Measurements from ENCODE around the gene MYO10. TPM values are rescaled to one million over a fixed set of nuclear protein-coding genes. Genes with fewer than 3 reads are reported as not detected.

MYO10 gene
- total RNA-seq, 1 experiment from 2014 or later = 89.8 TPM

DNA sequence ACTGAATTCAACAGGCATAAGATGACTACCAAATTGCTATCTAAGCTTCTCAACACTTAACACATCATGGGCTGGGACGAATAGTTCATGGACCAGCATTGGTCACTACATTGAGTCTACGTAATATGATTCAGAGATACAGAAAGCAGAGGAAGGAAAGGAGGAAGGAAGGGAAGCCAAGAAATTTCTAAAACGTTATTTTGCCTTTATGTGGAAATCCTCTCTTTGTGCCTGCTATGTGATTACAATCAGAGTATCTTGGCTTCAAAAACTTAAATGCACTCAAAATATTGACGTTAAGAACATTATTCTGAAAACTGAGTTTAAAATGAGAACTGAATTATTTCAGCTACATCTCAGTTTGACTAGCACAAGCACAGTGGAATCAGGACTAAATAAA lies 231.1 kb downstream of the MYO10 start (continued):
- TF ChIP-seq ZNF281 (CRISPR knock-in tag; IDR thresholded peaks at IDR 0.05) (no peak), NR3C1 (CRISPR knock-in tag; conservative IDR thresholded peaks at IDR 0.05; ENCODE audit: low read depth) (no peak), PRRX2 (CRISPR knock-in tag; IDR thresholded peaks at IDR 0.05) (no peak), GTF2I (CRISPR knock-in tag; conservative IDR thresholded peaks at IDR 0.05) (no peak), ZNF317 (CRISPR knock-in tag; IDR thresholded peaks at IDR 0.05; ENCODE audit: borderline replicate concordance, low read depth) (no peak), ELF4 (CRISPR knock-in tag; IDR thresholded peaks at IDR 0.05; ENCODE audit: low read depth) (no peak)
- TF ChIP-seq, protein P1, sequence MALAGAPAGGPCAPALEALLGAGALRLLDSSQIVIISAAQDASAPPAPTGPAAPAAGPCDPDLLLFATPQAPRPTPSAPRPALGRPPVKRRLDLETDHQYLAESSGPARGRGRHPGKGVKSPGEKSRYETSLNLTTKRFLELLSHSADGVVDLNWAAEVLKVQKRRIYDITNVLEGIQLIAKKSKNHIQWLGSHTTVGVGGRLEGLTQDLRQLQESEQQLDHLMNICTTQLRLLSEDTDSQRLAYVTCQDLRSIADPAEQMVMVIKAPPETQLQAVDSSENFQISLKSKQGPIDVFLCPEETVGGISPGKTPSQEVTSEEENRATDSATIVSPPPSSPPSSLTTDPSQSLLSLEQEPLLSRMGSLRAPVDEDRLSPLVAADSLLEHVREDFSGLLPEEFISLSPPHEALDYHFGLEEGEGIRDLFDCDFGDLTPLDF (CRISPR knock-in tag; IDR thresholded peaks at IDR 0.05) = no peak

DNA sequence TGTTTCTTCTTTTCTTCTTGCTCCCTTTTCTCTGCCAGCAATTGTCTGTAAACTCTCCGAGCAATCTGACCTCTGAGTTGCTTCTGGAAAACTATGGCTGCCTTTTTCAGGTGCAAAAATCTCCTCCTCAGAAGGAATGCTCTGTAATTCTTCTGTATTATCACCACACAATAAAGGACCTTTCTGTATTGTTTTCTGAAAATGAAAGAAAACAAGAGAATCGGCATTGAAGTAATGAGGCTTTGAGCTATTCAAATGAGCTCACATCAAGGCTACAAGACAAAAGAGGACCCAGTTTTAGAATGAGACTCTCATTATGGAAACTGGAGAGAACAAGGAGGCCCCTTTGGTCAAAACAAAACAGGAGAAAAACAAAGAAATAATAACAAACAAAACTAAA lies 233.1 kb downstream of the MYO10 start:
- Mint-ChIP-seq H3K36me3 (peaks cover 76% of the 10 kb centered on the region), H3K27me3 (ENCODE audit: low read depth) (no peaks in the 10 kb centered on the region), H3K9me3 (no peaks in the 10 kb centered on the region), H3K4me3 (no peak overlapping the region), H3K27ac (peak overlapping the region; percentile 99), H3K4me1 (peaks cover 37% of the 10 kb centered on the region)
- ATAC-seq (peak; percentile 25; the same call in 1 of the 2 replicates), DNase-seq (ENCODE audit: low spot score) (no peak)
- TF ChIP-seq GTF2I (CRISPR knock-in tag; conservative IDR thresholded peaks at IDR 0.05) (no peak), EMX1 (CRISPR knock-in tag; IDR thresholded peaks at IDR 0.05) (no peak), TEAD4 (CRISPR knock-in tag; IDR thresholded peaks at IDR 0.05) (no peak), SP1 (CRISPR knock-in tag; conservative IDR thresholded peaks at IDR 0.05) (no peak), JUN (CRISPR knock-in tag; IDR thresholded peaks at IDR 0.05) (no peak), ZNF671 (CRISPR knock-in tag; IDR thresholded peaks at IDR 0.05) (no peak), IRF1 (CRISPR knock-in tag; IDR thresholded peaks at IDR 0.05) (no peak), MYBL2 (CRISPR knock-in tag; IDR thresholded peaks at IDR 0.05) (no peak), ZNF121 (CRISPR knock-in tag; IDR thresholded peaks at IDR 0.05) (no peak), ELF4 (CRISPR knock-in tag; IDR thresholded peaks at IDR 0.05; ENCODE audit: low read depth) (no peak), ZNF423 (CRISPR knock-in tag; IDR thresholded peaks at IDR 0.05) (no peak), CREM (CRISPR knock-in tag; IDR thresholded peaks at IDR 0.05) (no peak)
- TF ChIP-seq, protein P2, sequence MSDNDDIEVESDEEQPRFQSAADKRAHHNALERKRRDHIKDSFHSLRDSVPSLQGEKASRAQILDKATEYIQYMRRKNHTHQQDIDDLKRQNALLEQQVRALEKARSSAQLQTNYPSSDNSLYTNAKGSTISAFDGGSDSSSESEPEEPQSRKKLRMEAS (CRISPR knock-in tag; IDR thresholded peaks at IDR 0.05) = no peak
- ChIA-PET POLR2A (no interaction called here), CTCF (interaction anchor here (1.0 to 1.7 kb wide), 2 partner anchors 25 to 31 kb away, joined by 3 to 5 read pairs; no protein-coding TSS in a partner anchor)

GRCh38 chr5:16701134-16702099 lies 234.7 kb downstream of the MYO10 start:
- no peaks in the 10 kb centered on the region for H3K9me3 Mint-ChIP-seq
- H3K27me3 Mint-ChIP-seq (ENCODE audit: low read depth) = no peaks in the 10 kb centered on the region
- peak overlapping the region; percentile 99 for H3K27ac Mint-ChIP-seq
- peaks cover 76% of the 10 kb centered on the region for H3K36me3 Mint-ChIP-seq
- ChIA-PET POLR2A (no interaction called here), CTCF (interaction anchor here (1.7 kb wide), 1 partner anchor 11 kb away, joined by 8 read pairs; no protein-coding TSS in a partner anchor)
- peaks cover 37% of the 10 kb centered on the region for H3K4me1 Mint-ChIP-seq
- ATAC-seq (no peak), DNase-seq (ENCODE audit: low spot score) (no peak)
- no peak for TF ChIP-seq E2F5 (CRISPR knock-in tag; IDR thresholded peaks at IDR 0.05)
- no peak overlapping the region for H3K4me3 Mint-ChIP-seq
